Stimulated activated CD4-positive, alpha-beta T cell treated with anti-CD3 and anti-CD28 coated beads, Interleukin-12 subunit alpha, Interleukin-12 subunit beta, amount 100 ng/mL, for 24 hours (primary cell): ENCODE measurements around the gene KIF26B.

Experiments used
- DNase-seq, 2 experiments: peaks; one replicate each; pipeline ENCODE4 v3.0.0-alpha.2; 2020; ENCODE audit warnings: low read depth in 2 of 2

KIF26B gene

GRCh38 chr1:245172026-245172425, 17.2 kb downstream of the KIF26B start:
- DNase-seq, result no peak

GRCh38 chr1:245172829-245173228, 18.0 kb downstream of the KIF26B start:
- DNase-seq, result no peak

- DNase-seq, result no peak
These were observed 18.8 kb downstream of the KIF26B start for GRCh38 chr1:245173446-245174211.

- DNase-seq, result no peak
These were observed 22.5 kb downstream of the KIF26B start for GRCh38 chr1:245177071-245177900.

- no peak for DNase-seq
These were observed 24.9 kb downstream of the KIF26B start for GRCh38 chr1:245179706-245180105.

DNA sequence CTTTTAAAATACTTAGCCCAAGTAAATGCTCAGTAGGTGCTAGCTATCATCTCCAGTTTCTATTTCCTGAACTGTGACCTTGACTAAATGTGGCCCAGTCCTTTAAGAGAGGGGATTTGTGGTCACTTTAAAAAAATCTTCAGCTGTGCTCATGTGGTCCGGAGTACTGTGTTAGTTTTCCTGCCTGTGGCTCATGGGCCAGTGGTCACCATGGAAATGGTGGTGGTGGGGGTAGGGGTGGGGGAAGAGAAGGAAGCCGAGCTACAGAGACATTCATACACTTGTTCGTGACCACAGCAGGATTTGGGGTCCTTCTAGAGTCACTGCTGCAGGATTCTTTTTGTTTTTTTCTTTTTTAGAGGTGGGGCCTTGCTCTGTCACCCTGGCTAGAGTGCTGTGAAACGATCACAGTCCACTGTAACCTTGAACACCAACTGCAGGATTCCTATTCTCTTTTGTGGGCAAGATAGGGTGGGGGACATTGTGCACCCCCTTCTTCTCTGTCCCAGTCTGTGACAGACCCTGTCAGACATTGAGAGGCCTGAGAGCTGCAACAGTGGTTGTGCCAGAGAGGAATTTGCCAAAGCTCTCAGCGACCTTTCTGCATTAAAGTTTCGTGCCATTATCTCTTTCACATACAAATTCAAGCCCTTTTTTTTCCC, 25.8 kb downstream of the KIF26B start:
- DNase-seq, result no peak

DNA sequence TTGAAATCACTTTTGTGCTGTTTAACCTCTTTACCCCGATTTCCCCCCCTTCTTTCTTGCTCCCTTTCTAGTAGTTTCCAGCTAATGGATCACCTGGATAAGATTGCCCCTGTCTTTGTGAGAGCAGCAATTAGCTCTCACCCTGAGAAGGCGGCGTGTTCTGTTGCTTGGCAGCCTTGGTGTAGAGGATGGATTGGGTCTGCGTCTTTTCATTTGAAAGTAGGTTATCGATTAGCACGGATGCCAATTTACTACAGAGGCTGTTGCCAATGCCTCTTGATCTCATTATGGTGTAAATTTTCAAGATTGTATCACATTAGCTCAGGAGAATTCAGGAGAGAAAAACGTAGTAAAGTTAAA, 26.4 kb downstream of the KIF26B start:
- no peak for DNase-seq

GRCh38 chr1:245182028-245182427, 27.2 kb downstream of the KIF26B start:
- DNase-seq, result no peak

DNA sequence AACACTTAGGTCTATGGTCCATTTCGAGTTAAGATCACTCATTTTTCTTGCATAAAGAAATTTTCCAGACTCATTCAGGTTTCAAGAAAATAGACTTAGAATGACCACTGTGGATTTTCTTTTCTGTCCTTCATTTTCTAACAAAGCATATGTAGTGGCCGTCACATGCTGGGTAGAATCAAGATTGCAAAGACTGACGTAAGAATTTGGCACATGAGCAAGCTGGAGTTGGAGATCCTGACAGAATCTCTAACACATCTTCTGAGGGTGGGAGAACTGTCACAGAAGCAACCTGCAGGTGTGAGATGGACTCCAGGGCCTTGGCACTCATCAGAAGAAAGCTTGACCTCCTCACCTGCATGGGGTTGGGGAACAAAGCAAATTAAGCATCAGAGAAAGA, 28.6 kb downstream of the KIF26B start:
- DNase-seq, result no peak

DNA sequence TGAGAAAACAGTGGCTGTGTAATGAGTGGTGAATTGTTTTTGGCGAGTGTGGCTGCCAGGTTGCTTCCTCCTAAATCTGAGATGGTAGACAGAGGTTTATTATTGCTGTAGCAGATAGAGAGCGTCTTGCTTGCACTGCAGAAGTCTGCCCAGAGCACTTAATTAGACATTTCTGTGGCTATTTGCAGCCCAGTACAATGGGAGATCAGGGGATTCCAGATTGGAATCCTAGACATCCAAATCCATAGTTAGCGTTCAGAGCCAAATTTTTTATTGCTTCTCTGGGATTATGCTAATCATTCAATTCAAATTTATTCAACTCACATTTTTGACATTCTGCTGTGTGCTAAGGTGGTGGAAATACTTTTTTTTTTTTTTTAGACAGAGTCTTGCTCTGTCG, 30.0 kb downstream of the KIF26B start:
- DNase-seq, result no peak

GRCh38 chr1:245188403-245188802, 33.6 kb downstream of the KIF26B start:
- no peak for DNase-seq

DNA sequence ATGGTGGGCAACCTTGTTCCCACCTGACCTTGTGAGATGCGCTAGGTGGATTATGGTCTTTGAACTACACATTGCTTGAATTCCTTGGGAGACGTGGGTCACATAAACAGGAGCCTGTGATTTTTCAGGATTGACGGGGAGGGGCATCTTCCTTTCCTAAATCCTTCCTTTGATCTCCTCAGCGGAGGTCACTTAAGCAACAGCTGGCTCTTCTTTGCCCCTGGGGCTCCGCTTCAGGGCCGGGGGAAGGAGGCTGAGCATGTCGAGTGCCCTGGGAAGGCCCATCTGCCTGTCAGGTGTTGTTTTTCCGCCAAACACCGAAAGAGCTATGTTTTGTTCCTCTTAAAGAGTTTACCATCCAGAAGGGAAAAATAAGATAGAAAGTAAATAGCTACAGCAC, 40.6 kb downstream of the KIF26B start:
- DNase-seq, result no peak

GRCh38 chr1:245197121-245197520, 42.3 kb downstream of the KIF26B start:
- DNase-seq, result no peak

GRCh38 chr1:245197911-245198379, 43.2 kb downstream of the KIF26B start:
- DNase-seq, result no peak

DNA sequence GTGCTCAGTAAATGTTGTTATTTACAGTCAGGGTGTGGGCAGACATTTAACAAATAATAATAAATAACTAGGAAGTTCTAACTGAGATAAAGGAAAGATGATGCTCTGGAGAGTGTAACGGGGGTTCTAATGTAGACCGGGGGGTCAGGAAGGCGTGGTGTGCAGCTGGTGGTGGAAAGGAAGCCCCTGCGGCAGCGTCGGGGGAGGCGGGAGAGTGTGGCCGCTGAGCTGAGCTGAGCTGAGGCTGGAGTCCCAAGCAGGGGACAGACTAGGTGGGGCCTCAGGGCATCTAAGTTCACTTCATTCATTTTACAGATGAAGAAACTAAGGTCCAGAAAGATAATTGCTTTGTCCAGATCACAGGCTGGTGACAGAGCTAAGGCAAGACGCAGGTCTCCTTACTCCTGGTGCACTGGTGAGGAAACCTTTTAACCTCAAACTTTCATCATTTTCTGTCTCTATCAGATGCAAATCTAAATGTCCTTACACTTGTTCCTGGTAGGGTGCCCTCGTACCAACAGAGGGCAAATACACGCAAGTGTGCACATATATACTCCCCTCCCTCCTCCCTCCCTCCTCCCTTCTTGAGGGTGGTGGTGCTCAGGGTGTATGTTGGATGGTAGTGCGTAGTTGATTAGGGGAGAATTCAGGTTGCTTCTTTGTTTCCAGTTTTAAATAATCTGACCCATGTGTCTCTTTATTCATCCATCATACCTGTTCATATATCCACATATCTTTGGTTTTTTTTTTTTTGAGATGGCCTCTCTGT, 44.1 kb downstream of the KIF26B start:
- no peak for DNase-seq

DNA sequence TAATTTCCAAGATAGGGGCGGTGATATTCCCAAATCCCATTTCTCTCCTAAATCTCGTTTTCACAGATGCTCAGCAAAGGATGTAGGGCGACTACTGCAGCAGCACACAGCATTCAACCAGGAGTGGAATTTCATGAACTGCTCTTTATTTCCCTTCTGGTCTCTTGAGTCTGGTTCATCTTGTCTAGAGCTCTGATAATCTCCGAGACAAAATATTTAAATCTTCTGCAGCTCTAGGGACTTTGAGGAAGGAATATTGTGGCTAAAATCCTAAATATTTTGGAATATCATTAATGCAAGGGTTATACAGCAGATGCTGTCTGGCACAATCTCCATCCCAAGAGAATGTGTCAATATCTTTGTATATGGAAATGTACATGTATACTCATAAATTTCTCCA, 45.4 kb downstream of the KIF26B start:
- DNase-seq, result no peak

GRCh38 chr1:245201201-245201600, 46.4 kb downstream of the KIF26B start:
- no peak for DNase-seq

GRCh38 chr1:245201827-245202226, 47.0 kb downstream of the KIF26B start:
- DNase-seq, result no peak

DNA sequence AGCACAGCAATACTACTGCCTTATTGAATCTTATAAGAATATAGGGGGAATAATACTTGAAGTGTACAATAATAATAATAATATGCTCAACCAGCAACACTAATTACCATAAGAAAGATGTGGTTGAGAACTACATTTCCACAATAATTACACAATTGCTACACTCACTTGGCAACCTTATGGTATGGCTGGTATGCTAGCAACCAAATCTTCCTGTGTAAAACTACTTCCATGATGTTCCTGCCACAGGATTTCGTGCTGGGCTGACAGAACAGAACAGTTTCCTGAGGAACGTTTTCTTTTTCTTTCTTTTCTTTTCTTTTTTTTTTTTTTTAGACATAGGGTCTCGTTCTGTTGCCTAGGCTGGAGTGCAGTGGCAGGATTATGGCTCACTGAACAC, 50.6 kb downstream of the KIF26B start:
- DNase-seq, result no peak

DNA sequence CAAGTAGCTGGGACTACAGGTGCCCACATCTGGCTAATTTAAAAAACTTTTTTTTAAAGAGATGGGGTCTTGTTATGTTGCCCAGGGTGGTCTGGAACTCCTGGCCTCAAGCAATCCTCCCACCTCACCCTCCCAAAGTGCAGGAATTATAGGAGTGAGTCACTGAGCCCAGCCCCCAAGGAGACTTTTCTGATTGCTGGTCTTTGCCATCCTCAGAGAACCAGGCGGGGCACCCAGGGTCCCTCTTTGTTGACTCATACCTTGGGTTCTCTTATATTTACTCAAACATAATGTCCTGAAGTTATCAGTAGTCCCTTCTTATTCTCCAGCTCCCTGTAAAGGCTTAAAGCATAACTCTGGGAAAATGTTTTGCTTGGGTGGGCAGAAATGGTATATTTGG, 51.1 kb downstream of the KIF26B start:
- DNase-seq, result no peak

DNA sequence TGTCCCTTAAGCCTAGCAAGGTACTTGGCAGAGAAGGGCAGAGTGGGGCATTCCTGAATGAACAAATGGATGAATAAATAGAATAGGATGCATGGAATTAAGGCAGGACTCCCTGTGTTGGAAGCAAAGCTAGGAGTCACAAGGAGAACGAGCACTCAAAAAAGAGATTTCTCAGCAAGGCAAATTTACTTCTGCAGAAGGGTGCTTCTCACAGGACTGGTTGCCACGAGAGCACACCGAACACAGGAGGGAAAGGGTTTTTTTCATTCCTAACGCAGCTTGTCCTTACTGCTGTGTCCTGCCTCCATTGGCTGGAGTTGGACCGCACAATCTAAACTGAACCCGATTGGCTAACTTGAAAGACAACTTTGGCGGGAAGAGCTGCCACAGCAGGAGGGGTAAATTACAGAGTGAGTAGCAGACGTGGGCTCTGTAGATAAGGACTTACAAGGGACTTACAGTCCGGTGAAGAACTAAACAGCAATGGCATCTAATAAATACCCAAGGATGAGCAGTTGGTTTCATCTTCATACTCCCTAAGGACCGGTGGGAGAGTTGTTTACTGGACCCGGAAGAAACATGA, 52.4 kb downstream of the KIF26B start:
- no peak for DNase-seq
